Effector CD4-positive, alpha-beta T cell (primary cell): ENCODE measurements around the gene LHPP.

Experiments used
- DNase-seq: peaks from one replicate; pipeline ENCODE4 v3.0.0-alpha.2; 2020

Gene LHPP

DNA sequence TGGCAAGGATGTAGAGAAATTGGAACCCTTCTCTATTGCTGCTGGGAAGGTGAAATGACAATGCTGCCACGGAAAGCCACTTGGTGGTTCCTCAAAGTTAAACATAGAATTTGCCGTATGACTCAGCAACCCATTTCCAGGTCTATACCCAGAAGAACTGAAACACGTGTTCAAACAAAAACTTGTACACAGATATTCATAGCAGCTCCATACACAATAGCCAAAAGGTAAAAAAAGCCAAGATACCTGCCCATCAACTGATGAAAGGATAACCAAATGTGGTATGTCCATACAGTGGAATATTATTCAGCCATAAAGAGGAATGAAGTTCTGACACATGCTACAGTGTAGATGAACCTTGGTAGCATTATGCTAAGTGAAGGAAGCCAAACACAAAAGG lies 39.1 kb downstream of the LHPP start:
- DNase-seq, result no peak

DNA sequence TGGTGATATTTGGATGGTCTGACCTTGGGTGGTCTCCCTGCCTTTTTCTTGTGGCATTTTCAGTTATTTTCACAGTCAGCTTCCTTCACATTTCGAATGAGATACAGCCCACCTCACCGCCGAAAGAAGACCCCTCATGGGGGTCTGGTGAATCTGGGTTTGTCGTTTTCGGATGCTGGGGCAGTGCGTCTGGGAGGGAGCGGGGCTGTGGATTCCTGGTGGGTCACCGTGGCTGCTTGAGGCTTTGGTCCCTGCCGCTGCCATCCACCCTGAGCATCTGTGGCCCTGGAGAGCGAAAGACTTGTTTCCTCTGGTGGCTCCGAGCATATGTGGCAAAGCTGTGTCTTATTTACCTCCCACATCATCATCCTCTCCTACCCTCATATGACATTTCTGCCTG lies 43.1 kb downstream of the LHPP start:
- no peak for DNase-seq

DNA sequence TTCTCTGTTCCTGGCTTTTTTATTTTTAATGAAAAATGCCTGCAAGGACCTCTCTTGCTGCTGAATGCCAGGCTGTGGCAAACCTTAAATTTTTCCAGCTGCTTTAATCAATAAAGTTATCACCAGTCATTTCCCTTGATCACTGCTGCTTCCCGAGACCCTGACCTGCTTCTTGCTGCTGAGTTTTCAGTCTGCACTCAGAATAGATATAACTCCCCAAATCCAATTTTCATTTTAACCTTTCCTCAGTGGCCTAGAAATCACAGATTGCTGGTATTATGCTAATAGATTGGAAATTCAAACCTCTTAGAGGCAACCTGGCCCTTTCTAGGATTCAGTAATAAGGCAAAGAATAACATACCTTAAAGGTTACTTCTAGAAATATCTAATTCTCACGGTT lies 43.7 kb downstream of the LHPP start:
- DNase-seq, result no peak

DNA sequence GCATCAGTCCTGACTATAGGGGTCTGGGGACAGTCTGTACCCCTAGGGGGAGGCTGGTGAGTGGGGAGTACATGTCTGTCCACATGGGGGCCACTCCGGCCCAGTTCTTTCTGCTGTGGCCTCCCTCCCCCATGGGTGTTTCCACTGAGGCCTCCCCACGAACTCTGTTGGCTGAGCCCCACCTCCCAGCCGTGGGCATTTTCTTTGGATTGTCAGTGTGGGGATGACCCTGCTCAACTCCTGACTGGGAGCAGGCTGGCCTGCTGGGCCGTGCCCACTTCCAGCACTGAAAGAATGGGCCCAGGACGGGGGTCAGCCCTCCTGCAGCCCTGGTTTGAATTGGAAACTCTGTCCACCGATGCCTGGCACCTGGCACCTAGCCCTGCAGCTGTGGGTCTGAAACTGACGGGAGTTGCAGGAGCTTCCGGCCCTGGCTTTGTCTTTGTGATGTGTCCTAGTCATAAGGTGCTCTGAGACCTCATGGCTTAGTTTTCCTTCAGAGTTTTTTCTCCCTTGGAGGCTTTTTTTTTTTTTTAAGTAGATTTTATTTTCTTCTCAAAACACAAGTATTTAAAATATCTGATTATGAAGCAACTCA lies 46.5 kb downstream of the LHPP start:
- DNase-seq, result no peak

- no peak for DNase-seq
Measured at GRCh38 chr10:124508907-124509454, 47.4 kb downstream of the LHPP start.

- no peak for DNase-seq
Measured at GRCh38 chr10:124509880-124510632, 48.4 kb downstream of the LHPP start.

- no peak for DNase-seq
Measured at GRCh38 chr10:124510759-124511158, 49.1 kb downstream of the LHPP start.

DNA sequence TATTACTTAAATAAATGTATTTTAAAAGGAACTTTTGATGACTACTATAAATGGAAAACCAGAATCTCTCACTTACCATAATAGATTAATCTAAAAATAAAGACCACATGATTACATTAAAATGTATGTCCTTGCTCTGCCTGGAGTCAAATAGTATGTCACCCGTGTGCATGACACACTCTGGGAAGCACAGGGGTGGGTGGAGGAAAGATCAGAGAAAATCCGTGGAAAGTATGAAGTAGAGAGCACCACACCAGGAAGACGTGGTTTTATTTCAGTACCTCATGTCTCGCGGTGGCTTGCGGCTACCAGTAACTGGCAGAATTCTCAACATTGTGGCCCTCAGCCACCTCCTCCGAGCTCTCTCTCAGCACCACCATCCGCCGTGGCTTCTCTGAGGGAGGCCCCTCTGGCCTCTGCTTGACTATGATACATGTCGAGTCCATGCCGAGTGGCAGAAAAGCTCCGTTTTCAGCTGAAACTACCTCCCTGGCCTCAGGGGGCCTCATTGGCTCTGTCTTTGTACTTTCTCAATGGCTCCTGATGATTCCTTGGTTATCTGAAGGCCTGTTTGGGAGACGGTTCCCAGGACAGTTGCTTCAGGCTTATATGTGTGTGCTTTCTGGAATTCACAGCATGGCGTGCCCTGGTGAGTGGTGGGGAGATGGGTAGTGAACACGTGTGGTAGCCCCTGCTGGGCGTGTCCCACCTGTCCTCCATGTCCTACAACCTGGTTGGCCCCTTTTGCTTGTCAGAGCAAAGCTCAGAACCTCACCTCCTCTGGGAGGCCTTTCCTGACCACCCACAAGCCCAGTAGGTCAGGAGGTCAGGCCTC lies 49.8 kb downstream of the LHPP start:
- no peak for DNase-seq

DNA sequence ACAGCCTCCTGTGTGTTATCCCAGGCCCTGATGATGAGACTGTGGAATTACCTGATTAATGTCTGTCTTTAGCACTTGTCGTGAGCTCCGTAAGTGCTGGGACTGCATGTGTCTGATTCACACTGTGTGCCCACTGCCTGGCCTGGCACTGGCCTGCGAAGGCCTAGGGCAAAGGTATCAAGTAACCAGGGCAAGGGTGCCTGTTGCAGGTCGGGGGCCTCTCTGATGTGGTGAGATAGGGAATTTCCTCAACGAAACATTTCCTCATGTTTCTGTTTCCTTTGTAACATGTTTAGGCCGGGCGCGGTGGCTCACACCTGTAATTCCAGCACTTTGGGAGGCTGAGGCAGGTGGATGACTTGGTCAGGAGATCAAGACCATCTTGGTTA lies 50.4 kb downstream of the LHPP start:
- no peak for DNase-seq

- DNase-seq, result no peak
Measured at GRCh38 chr10:124512600-124512999, 51.0 kb downstream of the LHPP start.

GRCh38 chr10:124515244-124515970 lies 53.8 kb downstream of the LHPP start:
- DNase-seq, result no peak

- DNase-seq, result no peak
Measured at GRCh38 chr10:124516181-124516580, 54.6 kb downstream of the LHPP start.

DNA sequence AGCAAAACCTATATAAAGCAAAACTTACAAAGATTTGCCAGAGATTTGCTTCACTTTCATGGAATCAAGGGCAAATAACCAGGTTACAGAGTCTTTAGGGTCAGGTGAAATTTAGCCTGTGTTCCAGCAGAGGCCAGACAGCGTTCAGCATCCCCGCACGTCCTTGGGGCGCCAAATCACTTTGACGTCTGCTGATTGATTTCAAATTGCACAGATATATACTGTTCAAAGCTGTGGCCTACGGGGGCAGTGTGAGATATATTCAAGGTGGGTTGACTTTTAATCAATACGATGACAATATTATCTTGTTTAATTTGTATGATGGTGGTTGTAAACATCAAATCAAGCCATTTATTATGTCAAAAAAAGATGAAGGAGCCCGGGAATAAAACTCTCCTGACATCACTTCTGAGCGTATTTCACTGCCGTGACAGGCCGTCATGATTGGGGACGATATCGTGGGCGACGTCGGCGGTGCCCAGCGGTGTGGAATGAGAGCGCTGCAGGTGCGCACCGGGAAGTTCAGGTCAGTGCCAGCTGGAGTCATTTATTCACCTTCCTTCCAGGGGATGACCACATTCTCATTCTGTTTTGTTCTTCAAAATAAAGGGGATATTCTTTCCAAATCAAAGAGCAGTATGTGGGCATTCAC lies 55.2 kb downstream of the LHPP start:
- no peak for DNase-seq

DNA sequence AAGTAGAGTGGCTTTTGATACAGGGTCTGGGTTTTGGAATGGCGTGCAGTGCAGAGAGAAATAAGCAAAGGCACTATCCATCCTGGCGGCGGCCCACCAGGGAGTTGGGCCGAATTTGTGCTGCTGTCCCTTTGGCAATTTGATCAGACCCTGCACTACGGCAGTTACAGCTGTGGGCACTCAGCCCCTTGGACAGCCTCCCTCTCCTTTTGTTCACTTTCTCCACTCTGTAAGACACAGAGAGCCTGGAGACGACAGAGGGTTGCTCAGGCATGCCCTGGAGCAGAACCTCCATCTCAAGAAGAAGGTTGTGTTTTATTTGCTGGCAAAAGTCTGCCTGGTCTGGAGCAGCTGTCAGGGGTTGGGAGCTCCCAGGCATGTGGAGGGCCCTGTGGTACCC lies 55.8 kb downstream of the LHPP start:
- DNase-seq, result no peak

DNA sequence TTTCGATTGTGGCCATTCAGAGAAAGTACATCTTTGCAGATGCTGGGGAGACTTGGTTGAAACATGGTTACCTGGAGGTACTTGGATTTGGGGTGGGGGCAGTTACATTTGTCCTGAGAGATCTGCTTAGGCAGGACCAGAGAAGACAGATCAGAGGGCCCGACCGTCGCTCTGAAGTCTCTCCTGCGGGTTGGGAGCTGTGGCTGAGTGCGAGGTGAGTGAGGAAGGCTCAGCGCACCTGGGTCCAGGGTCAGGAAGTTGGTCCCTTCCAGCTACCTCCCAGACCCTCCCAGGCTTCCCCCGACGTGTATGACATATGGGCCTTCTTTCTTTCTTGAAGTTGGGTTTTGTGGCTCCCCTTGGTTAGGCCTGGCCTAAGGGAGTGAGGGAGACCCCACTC lies 56.3 kb downstream of the LHPP start:
- no peak for DNase-seq

- no peak for DNase-seq
Measured at GRCh38 chr10:124518366-124518765, 56.7 kb downstream of the LHPP start.

- no peak for DNase-seq
Measured at GRCh38 chr10:124520558-124521428, 59.2 kb downstream of the LHPP start.

DNA sequence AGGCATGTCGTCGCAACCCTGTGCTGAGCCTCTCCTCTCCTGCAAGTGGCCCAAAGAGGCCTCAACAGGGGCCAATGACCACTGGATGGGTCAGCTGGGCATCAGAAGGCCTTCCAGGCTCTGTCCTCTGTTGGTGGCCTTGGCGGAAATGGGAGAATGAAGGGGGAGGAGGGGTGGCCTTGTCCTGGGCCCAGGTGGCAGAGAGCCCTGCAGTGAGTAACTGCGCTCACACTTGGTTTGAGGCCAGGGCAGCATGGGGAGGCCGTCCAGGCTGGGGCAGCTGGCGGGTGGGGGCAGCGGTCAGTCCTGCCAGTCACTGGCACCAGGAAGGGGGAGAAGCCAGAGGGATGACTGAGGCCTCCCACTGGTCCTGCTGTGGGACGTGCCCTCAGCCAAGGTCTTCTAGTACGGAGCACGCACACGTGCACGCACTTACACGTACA lies 59.8 kb downstream of the LHPP start:
- DNase-seq, result no peak

GRCh38 chr10:124522131-124522932 lies 60.7 kb downstream of the LHPP start:
- DNase-seq, result no peak
